Psoas muscle (tissue), 8 donors: ENCODE data around the gene MTA3. TPM values are rescaled to one million over a fixed set of nuclear protein-coding genes. Genes with fewer than 3 reads are reported as not detected.
"Not testable (repeated sequence)": the region's sequence is repeated elsewhere in the genome, so short reads cannot be mapped to it uniquely, and the experiment has no call there.

Experiments used
- ATAC-seq, 4 donors: fragments of 200-7000 bp; cut with Tn5 transposase; one replicate each; pipeline ENCODE4 v1.9.1; 2020; ENCODE audit warnings: moderate library complexity in 3 of 4, mild to moderate bottlenecking in 2 of 4
- DNase-seq, 2 donors: peaks; one replicate each; pipeline ENCODE4 v3.0.0-alpha.2; 2020
- H3K27ac ChIP-seq: fragments of 200-600 bp; one replicate; pipeline ENCODE4 v1.8.0; 2022
- H3K27me3 ChIP-seq, 3 donors: fragments of 200-600 bp in 1 of 3; one replicate each; pipeline versions ENCODE4 v1.6.1 to v1.8.0; 2013 to 2022; ENCODE audit warnings: low read length in 2 of 3, mild to moderate bottlenecking in 2 of 3, moderate library complexity in 1 of 3; ENCODE audit not compliant: insufficient read depth in 3 of 3
- H3K36me3 ChIP-seq, 2 donors: fragments of 200-600 bp in 1 of 2; one replicate each; pipeline versions ENCODE4 v1.6.1 to v1.8.0; 2013 to 2022; ENCODE audit warnings: low read depth in 1 of 2, mild to moderate bottlenecking in 1 of 2, moderate library complexity in 1 of 2; ENCODE audit not compliant: insufficient read depth in 1 of 2
- H3K4me1 ChIP-seq: fragments of 200-600 bp; one replicate; pipeline ENCODE4 v1.8.0; 2022
- H3K4me3 ChIP-seq: fragments of 200-600 bp; one replicate; pipeline ENCODE4 v1.8.0; 2022; ENCODE audit warnings: mild to moderate bottlenecking
- H3K9me3 ChIP-seq: fragments of 200-600 bp; one replicate; pipeline ENCODE4 v1.8.0; 2022
- CTCF ChIP-seq: fragments of 200-600 bp; IDR thresholded peaks from one replicate; pipeline ENCODE4 v1.8.0; 2022; ENCODE audit warnings: antibody characterized with exemption
- WGBS, 3 donors: extraction: QIAGEN DNeasy Blood & Tissue Kit; methylation state at CpG; one replicate each; pipeline versions ENCODE4 v1.1.6 to v1.1.7; 2013; 5-methylcytosine and 5-hydroxymethylcytosine counted together
- intact Hi-C, 2 donors: fragments of 100-400 bp; cut with DNase I; formaldehyde crosslinking; loops; one replicate each; pipeline versions ENCODE4 v1.11.0 to v1.14.2; 2022
- polyA plus RNA-seq, 3 donors: library from polyadenylated mRNA; stranded (reverse); fragments of 200-250 nt; gene quantifications; one replicate each; pipeline ENCODE4 v1.2.3, GENCODE V29; 2013
- total RNA-seq, 4 donors: library from RNA; stranded (reverse); fragmentation: NEBNext Ultra II Directional in 2 of 4; extraction: Animal tissue kit (Norgen Biotek cat#: 25700) in 2 of 4; gene quantifications; one replicate each; pipeline versions ENCODE4 v1.2.1 to v1.2.4, GENCODE V29; 2021 to 2023
- donor health status: healthy with polysubstance abuse.
- donor health status: DM: no; HTN: no; CAD: no; lungs with moderate emphysema.
- donor health status: Bipolar disorder and iron deficiency.
- donor health status: healthy.
- donor health status: DM: yes; HTN: yes; CAD: no.
- donor health status: DM: no; HTN: no; CAD: no.
- donor health status: DM: no; HTN: no; CAD: no.
- donor health status: DM: yes; HTN: yes; CAD: no.

The MTA3 gene
- total and polyA plus RNA-seq, 7 donors: 5.3 to 19.8 (median 10.7) TPM

GRCh38 chr2:42726680-42727079, 158.2 kb downstream of the MTA3 start:
- H3K4me3 ChIP-seq: no peak overlapping the region
- no peaks in the 10 kb centered on the region for H3K4me1 ChIP-seq
- DNase-seq (no peak), ATAC-seq (no peak)
- no peaks in the 10 kb centered on the region for H3K27me3 ChIP-seq
- 79 to 95% (median 88%) methylated on average over 2 of the region's 2 CpGs for WGBS, 3 donors
- H3K9me3 ChIP-seq: peaks cover 9% of the 10 kb centered on the region
- no peak overlapping the region for H3K27ac ChIP-seq
- no peak for TF ChIP-seq CTCF
- H3K36me3 ChIP-seq: peaks cover 0 to 18% of the 10 kb centered on the region in 2 donors
- intact Hi-C loops: no loop called here

- intact Hi-C loops, H3K27ac ChIP-seq, H3K4me3 ChIP-seq, H3K36me3 ChIP-seq, H3K27me3 ChIP-seq, DNase-seq, H3K4me1 ChIP-seq, ATAC-seq: not testable (repeated sequence)
- H3K9me3 ChIP-seq: peaks cover 16% of the 10 kb centered on the region
- WGBS, 3 donors: 94 to 95% (median 94%) methylated on average over 4 of the region's 4 CpGs
Observed at GRCh38 chr2:42731316-42731715, 162.9 kb downstream of the MTA3 start.

GRCh38 chr2:42733852-42734251, 165.4 kb downstream of the MTA3 start:
- no peak overlapping the region for H3K4me3 ChIP-seq
- peaks cover 16% of the 10 kb centered on the region for H3K9me3 ChIP-seq
- no peaks in the 10 kb centered on the region for H3K36me3 ChIP-seq
- no peak for DNase-seq
- TF ChIP-seq CTCF: no peak
- no peak for ATAC-seq
- no peaks in the 10 kb centered on the region for H3K4me1 ChIP-seq
- WGBS, 3 donors: 96 to 100% (median 97%) methylated on average over 1 of the region's 1 CpG
- intact Hi-C loops: no loop called here
- no peaks in the 10 kb centered on the region for H3K27me3 ChIP-seq
- H3K27ac ChIP-seq: no peak overlapping the region

GRCh38 chr2:42736598-42737322, 168.3 kb downstream of the MTA3 start:
- no peak overlapping the region for H3K27ac ChIP-seq
- intact Hi-C loops: no loop called here
- no peaks in the 10 kb centered on the region for H3K36me3 ChIP-seq
- no peak for ATAC-seq
- no peak for DNase-seq
- no peak overlapping the region for H3K4me3 ChIP-seq
- no peak for TF ChIP-seq CTCF
- H3K4me1 ChIP-seq: no peaks in the 10 kb centered on the region
- no peaks in the 10 kb centered on the region for H3K27me3 ChIP-seq
- H3K9me3 ChIP-seq: peaks cover 7% of the 10 kb centered on the region

GRCh38 chr2:42741140-42741539, 172.7 kb downstream of the MTA3 start:
- DNase-seq (no peak), ATAC-seq (no peak)
- no peaks in the 10 kb centered on the region for H3K4me1 ChIP-seq
- WGBS, 3 donors: 89 to 93% (median 92%) methylated on average over 3 of the region's 3 CpGs
- H3K9me3 ChIP-seq: no peaks in the 10 kb centered on the region
- no peaks in the 10 kb centered on the region for H3K27me3 ChIP-seq
- no peaks in the 10 kb centered on the region for H3K36me3 ChIP-seq
- intact Hi-C loops: no loop called here
- no peak for TF ChIP-seq CTCF
- no peak overlapping the region for H3K4me3 ChIP-seq
- H3K27ac ChIP-seq: no peak overlapping the region
